SK-N-SH treated with all-trans-retinoic acid at 6 μM for 48 hours (cell line): ENCODE results near the gene SRBD1.
A peak's percentile ranks its signal among the peaks of the same experiment; 100 is the strongest.

Source experiments
- ATAC-seq: fragments of 200-7000 bp; cut with Tn5 transposase; 3 replicates; pipeline ENCODE4 v1.9.1; 2020; ENCODE audit warnings: mild to moderate bottlenecking, moderate library complexity
- ARNTL ChIP-seq: fragments of 450-650 bp; formaldehyde crosslinking; IDR thresholded peaks from 2 replicates; pipeline ENCODE4 v1.5.0; 2020; ENCODE audit warnings: low read depth, mild to moderate bottlenecking, moderate library complexity, borderline replicate concordance
- BACH2 ChIP-seq: fragments of 250-450 bp; sonication (Bioruptor Pico); IDR thresholded peaks from 2 replicates; pipeline ENCODE4 v1.9.0; 2021; ENCODE audit warnings: mild to moderate bottlenecking, borderline replicate concordance
- CREB5 ChIP-seq: fragments of 250-450 bp; sonication (Bioruptor Pico); IDR thresholded peaks from 2 replicates; pipeline ENCODE4 v1.5.1; 2020; ENCODE audit warnings: low read depth, mild to moderate bottlenecking, moderate library complexity
- CSDC2 ChIP-seq: fragments of 250-450 bp; sonication (Bioruptor Pico); IDR thresholded peaks from 2 replicates; pipeline ENCODE4 v1.5.0; 2020; ENCODE audit warnings: mild to moderate bottlenecking, moderate library complexity
- CSRNP3 ChIP-seq: fragments of 250-450 bp; sonication (Bioruptor Pico); IDR thresholded peaks from 2 replicates; pipeline ENCODE4 v1.5.1; 2021; ENCODE audit warnings: mild to moderate bottlenecking, moderate library complexity
- ESRRG ChIP-seq: fragments of 250-450 bp; sonication (Bioruptor Pico); IDR thresholded peaks from 2 replicates; pipeline ENCODE4 v1.6.1; 2021; ENCODE audit warnings: mild to moderate bottlenecking
- GLIS3 ChIP-seq: fragments of 250-450 bp; sonication (Bioruptor Pico); IDR thresholded peaks from 2 replicates; pipeline ENCODE4 v1.5.0; 2020; ENCODE audit warnings: mild to moderate bottlenecking, moderate library complexity
- ISL1 ChIP-seq: fragments of 250-450 bp; sonication (Bioruptor Pico); IDR thresholded peaks from 2 replicates; pipeline ENCODE4 v2.1.2; 2022; ENCODE audit warnings: mild to moderate bottlenecking, moderate library complexity
- OSR1 ChIP-seq: fragments of 250-450 bp; sonication (Bioruptor Pico); IDR thresholded peaks from 2 replicates; pipeline ENCODE4 v1.8.0; 2022; ENCODE audit warnings: moderate library complexity, mild to moderate bottlenecking, inconsistent platforms
- PATZ1 ChIP-seq: fragments of 250-450 bp; sonication (Bioruptor Pico); IDR thresholded peaks from 2 replicates; pipeline ENCODE4 v1.8.0; 2020; ENCODE audit warnings: mild to moderate bottlenecking, moderate library complexity, borderline replicate concordance
- POU6F1 ChIP-seq: fragments of 250-450 bp; sonication (Bioruptor Pico); IDR thresholded peaks from 2 replicates; pipeline ENCODE4 v1.8.0; 2021; ENCODE audit warnings: low read depth, mild to moderate bottlenecking, moderate library complexity, borderline replicate concordance
- PPARA ChIP-seq: fragments of 250-450 bp; sonication (Bioruptor Pico); IDR thresholded peaks from 2 replicates; pipeline ENCODE4 v1.5.0; 2020; ENCODE audit warnings: mild to moderate bottlenecking, borderline replicate concordance
- RARB ChIP-seq: fragments of 250-450 bp; sonication (Bioruptor Pico); IDR thresholded peaks from 2 replicates; pipeline ENCODE4 v1.8.0; 2021; ENCODE audit warnings: mild to moderate bottlenecking, moderate library complexity
- SNAI2 ChIP-seq: fragments of 250-450 bp; sonication (Bioruptor Pico); IDR thresholded peaks from 2 replicates; pipeline ENCODE4 v1.5.0; 2020; ENCODE audit warnings: mild to moderate bottlenecking, moderate library complexity
- TCF4 ChIP-seq: fragments of 250-450 bp; sonication (Bioruptor Pico); IDR thresholded peaks from 2 replicates; pipeline ENCODE4 v1.8.0; 2021; ENCODE audit warnings: mild to moderate bottlenecking, moderate library complexity, borderline replicate concordance
- TOX ChIP-seq: fragments of 250-450 bp; sonication (Bioruptor Pico); IDR thresholded peaks from 2 replicates; pipeline ENCODE4 v1.8.0; 2021; ENCODE audit warnings: mild to moderate bottlenecking, moderate library complexity, borderline replicate concordance
- TSHZ2 ChIP-seq: fragments of 250-450 bp; sonication (Bioruptor Pico); IDR thresholded peaks from 2 replicates; pipeline ENCODE4 v1.5.0; 2020; ENCODE audit warnings: mild to moderate bottlenecking, moderate library complexity
- ZC3H10 ChIP-seq: fragments of 250-450 bp; sonication (Bioruptor Pico); IDR thresholded peaks from 2 replicates; pipeline ENCODE4 v1.5.1; 2021; ENCODE audit warnings: mild to moderate bottlenecking, moderate library complexity
- ZFP3 ChIP-seq: fragments of 250-450 bp; sonication (Bioruptor Pico); IDR thresholded peaks from 2 replicates; pipeline ENCODE4 v1.5.0; 2020; ENCODE audit warnings: mild to moderate bottlenecking, moderate library complexity
- ZFP30 ChIP-seq: fragments of 450-650 bp; formaldehyde crosslinking; IDR thresholded peaks from 2 replicates; pipeline ENCODE4 v1.5.0; 2022; ENCODE audit warnings: mild to moderate bottlenecking, moderate library complexity
- ZNF565 ChIP-seq: fragments of 450-650 bp; formaldehyde crosslinking; conservative IDR thresholded peaks from 2 replicates; pipeline ENCODE4 v1.5.0; 2020; ENCODE audit warnings: low read depth, mild to moderate bottlenecking, moderate library complexity
- ZNF70 ChIP-seq: fragments of 450-650 bp; formaldehyde crosslinking; IDR thresholded peaks from 2 replicates; pipeline ENCODE4 v1.5.0; 2020; ENCODE audit warnings: mild to moderate bottlenecking, moderate library complexity
- ZNF8 ChIP-seq: fragments of 450-650 bp; formaldehyde crosslinking; IDR thresholded peaks from 2 replicates; pipeline ENCODE4 v1.5.0; 2020; ENCODE audit warnings: mild to moderate bottlenecking, moderate library complexity

SRBD1 gene

GRCh38 chr2:45643095-45643494 is 32.0 kb upstream of the SRBD1 start:
- ATAC-seq = peak; percentile 54
- TF ChIP-seq GLIS3 (CRISPR knock-in tag) = no peak
- TF ChIP-seq TOX (CRISPR knock-in tag) = no peak
- no peak for TF ChIP-seq ZNF8 (CRISPR knock-in tag)
- no peak for TF ChIP-seq ZNF565 (CRISPR knock-in tag)
- TF ChIP-seq TCF4 (CRISPR knock-in tag) = no peak
- TF ChIP-seq CREB5 (CRISPR knock-in tag) = no peak
- TF ChIP-seq BACH2 (CRISPR knock-in tag) = no peak
- TF ChIP-seq ISL1 = no peak
- TF ChIP-seq SNAI2 (CRISPR knock-in tag) = no peak
- no peak for TF ChIP-seq ARNTL (CRISPR knock-in tag)
- TF ChIP-seq ZC3H10 (CRISPR knock-in tag) = no peak
- TF ChIP-seq RARB (CRISPR knock-in tag) = no peak
- TF ChIP-seq ESRRG (CRISPR knock-in tag) = no peak
- no peak for TF ChIP-seq OSR1
- no peak for TF ChIP-seq PPARA (CRISPR knock-in tag)
- TF ChIP-seq, all 23 proteins: peak for 0

GRCh38 chr2:45640576-45640975 is 29.5 kb upstream of the SRBD1 start:
- TF ChIP-seq CREB5 (CRISPR knock-in tag) (no peak), GLIS3 (CRISPR knock-in tag) (no peak), ZC3H10 (CRISPR knock-in tag) (no peak), ZNF70 (CRISPR knock-in tag) (no peak), ZFP30 (CRISPR knock-in tag) (no peak), ZNF8 (CRISPR knock-in tag) (no peak), ZNF565 (CRISPR knock-in tag) (no peak), ARNTL (CRISPR knock-in tag) (no peak), POU6F1 (CRISPR knock-in tag) (no peak), TOX (CRISPR knock-in tag) (no peak), ZFP3 (CRISPR knock-in tag) (no peak)
- TF ChIP-seq, all 23 proteins: peak for 0
- ATAC-seq = no peak

- ATAC-seq = no peak
- TF ChIP-seq PPARA (CRISPR knock-in tag) (no peak), TOX (CRISPR knock-in tag) (no peak), OSR1 (no peak), ESRRG (CRISPR knock-in tag) (no peak), POU6F1 (CRISPR knock-in tag) (no peak), GLIS3 (CRISPR knock-in tag) (no peak), ZNF70 (CRISPR knock-in tag) (no peak), PATZ1 (CRISPR knock-in tag) (no peak), ARNTL (CRISPR knock-in tag) (no peak), ISL1 (no peak), SNAI2 (CRISPR knock-in tag) (no peak), CREB5 (CRISPR knock-in tag) (no peak), ZFP3 (CRISPR knock-in tag) (no peak), ZNF565 (CRISPR knock-in tag) (no peak), CSRNP3 (CRISPR knock-in tag) (no peak), CSDC2 (CRISPR knock-in tag) (no peak), RARB (CRISPR knock-in tag) (no peak), TSHZ2 (CRISPR knock-in tag) (no peak)
Observed at GRCh38 chr2:45637440-45637839, 26.4 kb upstream of the SRBD1 start.
